HepG2 (cell line): Measurements from ENCODE around the gene ANAPC16. TPM values are rescaled to one million over a fixed set of nuclear protein-coding genes. Genes with fewer than 3 reads are reported as not detected.

ENCODE experiments used
- ARID2 ChIP-seq: sonication (generic); formaldehyde crosslinking; IDR thresholded peaks from 2 replicates; pipeline ENCODE4 v1.8.1; 2022; ENCODE audit warnings: mild to moderate bottlenecking, missing genetic modification reagents, borderline replicate concordance
- FOSL2 ChIP-seq: sonication (generic); formaldehyde crosslinking; IDR thresholded peaks from 2 replicates; pipeline ENCODE4 v1.4.0; 2020; ENCODE audit warnings: missing genetic modification reagents
- GABPB1 ChIP-seq: IDR thresholded peaks from 2 replicates; pipeline ENCODE4 v1.6.1; 2016; ENCODE audit warnings: mild to moderate bottlenecking, missing genetic modification reagents, moderate library complexity, missing compliant biosample characterization
- GATAD2A ChIP-seq: IDR thresholded peaks from 2 replicates; pipeline ENCODE4 v1.6.1; 2016
- HNF4G ChIP-seq, 2 experiments: sonication (generic) in 1 of 2; formaldehyde crosslinking in 1 of 2; IDR thresholded peaks; 2 replicates each; pipeline versions ENCODE4 v1.4.0 to v1.6.1; 2011 to 2020; ENCODE audit warnings: borderline replicate concordance in 2 of 2, low read depth in 2 of 2, mild to moderate bottlenecking in 2 of 2, low read length in 1 of 2, missing genetic modification reagents in 1 of 2, moderate library complexity in 1 of 2
- KDM3A ChIP-seq: IDR thresholded peaks from 2 replicates; pipeline ENCODE4 v1.6.1; 2018; ENCODE audit warnings: low read depth, missing compliant biosample characterization
- MNT ChIP-seq: fragments of 450-650 bp; IDR thresholded peaks from 2 replicates; pipeline ENCODE4 v1.6.1; 2016
- NCOA5 ChIP-seq: sonication (generic); formaldehyde crosslinking; IDR thresholded peaks from 2 replicates; pipeline ENCODE4 v1.4.0; 2020; ENCODE audit warnings: missing genetic modification reagents
- NFE2L1 ChIP-seq: sonication (generic); formaldehyde crosslinking; IDR thresholded peaks from 2 replicates; pipeline ENCODE4 v1.4.0; 2020; ENCODE audit warnings: missing genetic modification reagents, mild to moderate bottlenecking, borderline replicate concordance
- NPAS2 ChIP-seq: sonication (generic); formaldehyde crosslinking; IDR thresholded peaks from 2 replicates; pipeline ENCODE4 v1.8.0; 2022; ENCODE audit warnings: mild to moderate bottlenecking, missing genetic modification reagents, borderline replicate concordance
- PITX1 ChIP-seq: sonication (generic); formaldehyde crosslinking; IDR thresholded peaks from 2 replicates; pipeline ENCODE4 v1.5.1; 2020; ENCODE audit warnings: mild to moderate bottlenecking, missing genetic modification reagents
- RBAK ChIP-seq: sonication (generic); formaldehyde crosslinking; IDR thresholded peaks from 2 replicates; pipeline ENCODE4 v1.5.1; 2020; ENCODE audit warnings: mild to moderate bottlenecking, missing genetic modification reagents
- RBFOX2 ChIP-seq: fragments of 200-400 bp; formaldehyde crosslinking; IDR thresholded peaks from 2 replicates; pipeline ENCODE4 v1.6.1; 2017; ENCODE audit warnings: low read depth, mild to moderate bottlenecking, low read length
- REXO4 ChIP-seq: sonication (generic); formaldehyde crosslinking; IDR thresholded peaks from 2 replicates; pipeline ENCODE4 v1.8.0; 2022; ENCODE audit warnings: missing genetic modification reagents, mild to moderate bottlenecking, borderline replicate concordance
- TFAP4 ChIP-seq: sonication (generic); IDR thresholded peaks from 2 replicates; pipeline ENCODE4 v1.6.1; 2016; ENCODE audit warnings: low read depth, borderline replicate concordance
- TSC22D2 ChIP-seq: sonication (generic); formaldehyde crosslinking; IDR thresholded peaks from 2 replicates; pipeline ENCODE4 v1.5.1; 2020; ENCODE audit warnings: missing genetic modification reagents, mild to moderate bottlenecking, borderline replicate concordance
- ZNF20 ChIP-seq: sonication (generic); formaldehyde crosslinking; IDR thresholded peaks from 2 replicates; pipeline ENCODE4 v1.4.0; 2020; ENCODE audit warnings: mild to moderate bottlenecking, moderate library complexity, missing genetic modification reagents
- ZNF234 ChIP-seq: sonication (generic); formaldehyde crosslinking; conservative IDR thresholded peaks from 2 replicates; pipeline ENCODE4 v1.5.1; 2020; ENCODE audit warnings: mild to moderate bottlenecking, missing genetic modification reagents
- ZNF296 ChIP-seq: sonication (generic); formaldehyde crosslinking; conservative IDR thresholded peaks from 2 replicates; pipeline ENCODE4 v1.5.0; 2020; ENCODE audit warnings: mild to moderate bottlenecking, missing genetic modification reagents
- ZNF354B ChIP-seq: sonication (generic); formaldehyde crosslinking; IDR thresholded peaks from 2 replicates; pipeline ENCODE4 v1.8.0; 2022; ENCODE audit warnings: mild to moderate bottlenecking, missing genetic modification reagents
- ZNF383 ChIP-seq: sonication (generic); formaldehyde crosslinking; IDR thresholded peaks from 2 replicates; pipeline ENCODE4 v1.4.0; 2020; ENCODE audit warnings: missing genetic modification reagents, mild to moderate bottlenecking, borderline replicate concordance
- ZNF703 ChIP-seq: sonication (generic); formaldehyde crosslinking; IDR thresholded peaks from 2 replicates; pipeline ENCODE4 v1.5.1; 2020; ENCODE audit warnings: missing genetic modification reagents, mild to moderate bottlenecking, moderate library complexity, borderline replicate concordance
- ZNF724P ChIP-seq: sonication (generic); formaldehyde crosslinking; IDR thresholded peaks from 2 replicates; pipeline ENCODE4 v1.8.0; 2022; ENCODE audit warnings: missing genetic modification reagents, borderline replicate concordance
- ZNF766 ChIP-seq: sonication (generic); formaldehyde crosslinking; IDR thresholded peaks from 2 replicates; pipeline ENCODE4 v1.5.0; 2020; ENCODE audit warnings: missing genetic modification reagents, borderline replicate concordance
- ZXDC ChIP-seq: sonication (generic); formaldehyde crosslinking; IDR thresholded peaks from 2 replicates; pipeline ENCODE4 v1.5.0; 2020; ENCODE audit warnings: mild to moderate bottlenecking, missing genetic modification reagents
- polyA plus RNA-seq, 8 experiments: library from polyadenylated mRNA; depleted of rRNA in 3 of 8; stranded (reverse) in 7 of 8; unstranded in 1 of 8; fragments of >200 nt; fragmentation: Illumina TruSeq in 4 of 8; extraction: Trizol in 4 of 8; gene quantifications; 2 replicates each; pipeline versions ENCODE4 v1.2.1 to v1.2.3, GENCODE V29; 2011 to 2016; ENCODE audit warnings: low read depth in 4 of 8, missing spikeins in 1 of 8, mixed read lengths in 1 of 8; ENCODE audit not compliant: insufficient read depth in 1 of 8
- total RNA-seq, 5 experiments: library from RNA; depleted of rRNA; stranded (reverse); fragments of >200 nt; fragmentation: Illumina TruSeq; extraction: Trizol; gene quantifications; 2 replicates each; pipeline ENCODE4 v1.2.3, GENCODE V29; 2016; ENCODE audit warnings: low read depth in 1 of 5

The ANAPC16 gene
- total and polyA plus RNA-seq, 2 of the 13 experiments (the other 11 are each of a cell fraction or from before 2014, with no cell fraction given): 74.8 to 89.4 TPM

- TF ChIP-seq ZXDC (no peak), PITX1 (CRISPR knock-in tag) (no peak), NCOA5 (CRISPR knock-in tag) (no peak), NFE2L1 (CRISPR knock-in tag) (no peak), ZNF354B (CRISPR knock-in tag) (0 out of 2 replicates have a peak, but pooled peaks have one; percentile 66), KDM3A (peak; percentile 56; the same call in 1 of the 2 replicates), NPAS2 (no peak), ZNF234 (CRISPR knock-in tag) (no peak), TFAP4 (peak; percentile 58; the same call in 1 of the 2 replicates), HNF4G (IDR thresholded peaks at IDR 0.05; ENCODE audit: borderline replicate concordance, low read depth, low read length) (no peak), HNF4G (CRISPR knock-in tag; IDR thresholded peaks at IDR 0.05; ENCODE audit: borderline replicate concordance, low read depth) (no peak), ZNF20 (CRISPR knock-in tag) (no peak), TSC22D2 (no peak), REXO4 (CRISPR knock-in tag) (no peak), RBFOX2 (peak; percentile 97), MNT (no peak), ZNF383 (no peak), ZNF724P (CRISPR knock-in tag) (peak; percentile 81; the same call in 1 of the 2 replicates), ZNF766 (CRISPR knock-in tag) (no peak), FOSL2 (peak; percentile 18; the same call in 1 of the 2 replicates), ARID2 (CRISPR knock-in tag) (no peak), GABPB1 (CRISPR knock-in tag) (peak; percentile 53), ZNF703 (CRISPR knock-in tag) (0 out of 2 replicates have a peak, but pooled peaks have one; percentile 53), ZNF296 (CRISPR knock-in tag) (no peak), RBAK (CRISPR knock-in tag) (no peak), GATAD2A (CRISPR knock-in tag) (peak; percentile 50)
These were observed 59.0 kb downstream of the ANAPC16 start (continued) for GRCh38 chr10:72274730-72275350.
